HG02623 (cell line): Measurements from ENCODE around the gene TMEM176A.

Source experiments
- ATAC-seq: cut with Tn5 transposase; IDR thresholded peaks from one replicate; pipeline ENCODE4 v1.9.1; 2021; ENCODE audit warnings: moderate library complexity; ENCODE audit not compliant: unreplicated experiment

The TMEM176A gene

GRCh38 chr7:150846291-150847115 lies 45.9 kb downstream of the TMEM176A start:
- ATAC-seq = no peak

GRCh38 chr7:150847536-150847935 lies 47.0 kb downstream of the TMEM176A start:
- ATAC-seq = no peak

- no peak for ATAC-seq
Measured at GRCh38 chr7:150848111-150848510, 47.5 kb downstream of the TMEM176A start.

GRCh38 chr7:150848561-150849115 lies 48.1 kb downstream of the TMEM176A start:
- ATAC-seq = no peak

- ATAC-seq = no peak
Measured at GRCh38 chr7:150849204-150849775, 48.7 kb downstream of the TMEM176A start.

GRCh38 chr7:150850273-150850672 lies 49.7 kb downstream of the TMEM176A start:
- no peak for ATAC-seq

GRCh38 chr7:150851492-150852370 lies 51.2 kb downstream of the TMEM176A start:
- no peak for ATAC-seq

GRCh38 chr7:150852371-150852905 lies 51.9 kb downstream of the TMEM176A start, which contains the start of gene AOC1:
Gene AOC1, plus strand, starts transcription at chr7:150852517. Its CDS starts 3,954 bp downstream, at chr7:150856471.
- no peak for ATAC-seq

- no peak for ATAC-seq
Measured at GRCh38 chr7:150854066-150855000, 53.8 kb downstream of the TMEM176A start.
